Hepatocyte (in vitro differentiated cells): ENCODE data around the gene RNF145. TPM values are rescaled to one million over a fixed set of nuclear protein-coding genes. Genes with fewer than 3 reads are reported as not detected.

Experiments used
- DNase-seq: peaks from one replicate; pipeline ENCODE4 v3.0.0-alpha.2; 2016; ENCODE audit warnings: low spot score
- H2AFZ ChIP-seq: fragments of 200-600 bp; sonication (generic); 2 replicates; pipeline ENCODE4 v1.6.0; 2016; ENCODE audit warnings: antibody characterized with exemption, mild to moderate bottlenecking
- H3K27ac ChIP-seq: fragments of 200-600 bp; sonication (generic); 2 replicates; pipeline ENCODE4 v1.5.1; 2016; ENCODE audit warnings: mild to moderate bottlenecking
- H3K27me3 ChIP-seq: fragments of 200-600 bp; sonication (generic); 2 replicates; pipeline ENCODE4 v1.6.1; 2016
- H3K36me3 ChIP-seq: fragments of 200-600 bp; sonication (generic); replicated peaks from 2 replicates; pipeline ENCODE4 v1.5.1; 2016; ENCODE audit warnings: low read depth; ENCODE audit not compliant: insufficient read depth
- H3K4me1 ChIP-seq: fragments of 200-600 bp; sonication (generic); 2 replicates; pipeline ENCODE4 v1.5.1; 2016; ENCODE audit warnings: mild to moderate bottlenecking, moderate library complexity; ENCODE audit not compliant: insufficient read depth
- H3K4me2 ChIP-seq: fragments of 200-600 bp; sonication (generic); 2 replicates; pipeline ENCODE4 v1.6.0; 2016
- H3K4me3 ChIP-seq: fragments of 200-600 bp; sonication (generic); 2 replicates; pipeline ENCODE4 v1.5.1; 2016; ENCODE audit warnings: mild to moderate bottlenecking
- H3K79me2 ChIP-seq: fragments of 200-600 bp; sonication (generic); 2 replicates; pipeline ENCODE4 v1.6.0; 2017; ENCODE audit warnings: mild to moderate bottlenecking
- H3K9me2 ChIP-seq: fragments of 200-600 bp; sonication (generic); replicated peaks from 2 replicates; pipeline ENCODE4 v1.6.0; 2017; ENCODE audit warnings: mild to moderate bottlenecking; ENCODE audit not compliant: insufficient read depth
- H3K9me3 ChIP-seq: fragments of 200-600 bp; sonication (generic); 2 replicates; pipeline ENCODE4 v1.5.1; 2016; ENCODE audit warnings: low read depth, mild to moderate bottlenecking
- H4K20me1 ChIP-seq: fragments of 200-600 bp; sonication (generic); 2 replicates; pipeline ENCODE4 v1.6.0; 2016; ENCODE audit warnings: mild to moderate bottlenecking; ENCODE audit not compliant: insufficient read depth, poor library complexity, severe bottlenecking
- EZH2 ChIP-seq: fragments of 200-600 bp; sonication (generic); IDR thresholded peaks from 2 replicates; pipeline ENCODE4 v1.6.1; 2016; ENCODE audit warnings: antibody characterized with exemption, mild to moderate bottlenecking, borderline replicate concordance
- EZH2phosphoT487 ChIP-seq: fragments of 200-600 bp; sonication (generic); IDR thresholded peaks from one replicate; pipeline ENCODE4 v1.6.1; 2018; ENCODE audit warnings: antibody characterized with exemption, mild to moderate bottlenecking, low read depth, moderate library complexity; ENCODE audit not compliant: unreplicated experiment, severe bottlenecking
- whole genome bisulfite sequencing: methylation state at CpG from one replicate; pipeline ENCODE4 v1.1.6; 2016; ENCODE audit warnings: low lambda C conversion rate; ENCODE audit errors: missing lambda C conversion rate; 5-methylcytosine and 5-hydroxymethylcytosine counted together
- polyA plus RNA-seq: library from polyadenylated mRNA; unstranded; fragments of >200 nt; fragmentation: Nextera tagmentation; extraction: Ambion mirVana; gene quantifications from 2 replicates; pipeline ENCODE4 v1.2.1, GENCODE V29; 2016
- total RNA-seq: library from RNA; depleted of rRNA; stranded (reverse); fragments of >200 nt; gene quantifications from 2 replicates; pipeline ENCODE4 v1.2.3, GENCODE V29; 2014
- TF ChIP-seq, protein P1 (sequence below): fragments of 200-600 bp; sonication (generic); IDR thresholded peaks from 2 replicates; pipeline ENCODE4 v1.5.1; 2016; ENCODE audit warnings: antibody characterized with exemption, mild to moderate bottlenecking; ENCODE audit not compliant: poor library complexity

The RNF145 gene
- total and polyA plus RNA-seq, 2 experiments from 2014 or later = 13.0 to 37.4 TPM

DNA sequence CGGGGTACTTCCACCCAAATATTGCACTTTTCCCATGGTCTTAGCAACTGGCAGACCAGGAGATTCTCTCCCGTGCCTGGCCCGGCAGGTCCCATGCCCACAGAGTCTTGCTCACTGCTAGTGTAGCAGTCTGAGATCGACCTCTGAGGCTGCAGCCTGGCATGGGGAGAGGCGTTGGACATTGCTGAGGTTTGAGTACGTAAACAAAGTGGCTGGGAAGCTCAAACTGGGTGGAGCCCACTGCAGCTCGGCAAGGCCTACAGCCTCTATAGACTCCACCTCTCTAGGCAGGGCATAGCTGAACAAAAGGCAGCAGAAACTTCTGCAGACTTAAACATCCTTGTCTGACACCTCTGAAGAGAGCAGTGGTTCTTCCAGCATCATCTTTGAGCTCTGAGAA is 69.6 kb downstream of the RNF145 start:
- Histone ChIP-seq H3K9me2 (no peaks in the 10 kb centered on the region), H3K27me3 (no peaks in the 10 kb centered on the region), H3K4me2 (no peak overlapping the region), H3K27ac (no peak overlapping the region), H3K4me1 (no peaks in the 10 kb centered on the region), H3K9me3 (no peaks in the 10 kb centered on the region), H2AFZ (no peak overlapping the region), H3K4me3 (no peak overlapping the region), H3K79me2 (no peaks in the 10 kb centered on the region), H3K36me3 (no peaks in the 10 kb centered on the region), H4K20me1 (no peaks in the 10 kb centered on the region)
- TF ChIP-seq EZH2 = no peak
- TF ChIP-seq, protein P1, sequence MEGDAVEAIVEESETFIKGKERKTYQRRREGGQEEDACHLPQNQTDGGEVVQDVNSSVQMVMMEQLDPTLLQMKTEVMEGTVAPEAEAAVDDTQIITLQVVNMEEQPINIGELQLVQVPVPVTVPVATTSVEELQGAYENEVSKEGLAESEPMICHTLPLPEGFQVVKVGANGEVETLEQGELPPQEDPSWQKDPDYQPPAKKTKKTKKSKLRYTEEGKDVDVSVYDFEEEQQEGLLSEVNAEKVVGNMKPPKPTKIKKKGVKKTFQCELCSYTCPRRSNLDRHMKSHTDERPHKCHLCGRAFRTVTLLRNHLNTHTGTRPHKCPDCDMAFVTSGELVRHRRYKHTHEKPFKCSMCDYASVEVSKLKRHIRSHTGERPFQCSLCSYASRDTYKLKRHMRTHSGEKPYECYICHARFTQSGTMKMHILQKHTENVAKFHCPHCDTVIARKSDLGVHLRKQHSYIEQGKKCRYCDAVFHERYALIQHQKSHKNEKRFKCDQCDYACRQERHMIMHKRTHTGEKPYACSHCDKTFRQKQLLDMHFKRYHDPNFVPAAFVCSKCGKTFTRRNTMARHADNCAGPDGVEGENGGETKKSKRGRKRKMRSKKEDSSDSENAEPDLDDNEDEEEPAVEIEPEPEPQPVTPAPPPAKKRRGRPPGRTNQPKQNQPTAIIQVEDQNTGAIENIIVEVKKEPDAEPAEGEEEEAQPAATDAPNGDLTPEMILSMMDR = no peak
- no peak for TF ChIP-seq EZH2phosphoT487
- no peak for DNase-seq
- 80% methylated on average over 7 of the region's 7 CpGs for WGBS

DNA sequence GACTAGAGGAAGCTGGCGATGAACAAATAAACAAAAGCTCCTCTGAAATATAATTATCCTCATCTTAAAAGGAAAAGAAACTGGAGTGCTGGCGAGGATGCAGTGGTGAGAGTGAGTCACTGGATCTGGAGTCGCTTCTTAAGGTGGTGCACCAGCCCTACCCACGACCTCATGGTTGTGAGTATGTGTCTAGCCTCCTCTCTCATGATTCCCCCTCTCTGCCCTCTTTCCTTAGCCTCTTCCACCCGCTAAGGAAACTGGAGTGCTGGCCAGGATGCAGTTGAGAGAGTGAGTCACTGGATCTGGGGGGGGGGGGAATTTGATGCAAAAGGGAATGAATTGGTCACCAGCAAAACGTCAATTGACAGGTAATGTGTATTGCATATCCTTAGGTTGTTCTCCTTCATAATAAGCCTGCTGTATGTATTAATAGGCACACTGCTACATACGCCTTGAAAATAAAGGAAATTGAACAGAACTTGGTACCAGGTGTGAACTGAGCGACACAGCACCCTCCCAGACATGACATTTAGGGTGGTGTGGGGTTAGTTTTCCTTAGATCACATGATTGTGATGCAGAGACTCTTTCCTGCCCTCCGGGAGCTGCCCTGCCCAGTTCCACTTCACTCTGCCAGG is 73.3 kb downstream of the RNF145 start:
- H3K27me3 ChIP-seq = no peaks in the 10 kb centered on the region
- H3K4me3 ChIP-seq = no peak overlapping the region
- no peak overlapping the region for H3K4me2 ChIP-seq
- peak; percentile 11 for DNase-seq
- H3K9me2 ChIP-seq = no peaks in the 10 kb centered on the region
- H3K36me3 ChIP-seq = no peaks in the 10 kb centered on the region
- WGBS = 68% methylated on average over 9 of the region's 9 CpGs
- H4K20me1 ChIP-seq = no peaks in the 10 kb centered on the region
- no peaks in the 10 kb centered on the region for H3K9me3 ChIP-seq
- H3K4me1 ChIP-seq = peaks cover 4% of the 10 kb centered on the region
- TF ChIP-seq EZH2 (no peak), EZH2phosphoT487 (no peak)
- TF ChIP-seq, protein P1 = no peak
- H3K27ac ChIP-seq = no peak overlapping the region
- no peak overlapping the region for H2AFZ ChIP-seq
- H3K79me2 ChIP-seq = no peaks in the 10 kb centered on the region

DNA sequence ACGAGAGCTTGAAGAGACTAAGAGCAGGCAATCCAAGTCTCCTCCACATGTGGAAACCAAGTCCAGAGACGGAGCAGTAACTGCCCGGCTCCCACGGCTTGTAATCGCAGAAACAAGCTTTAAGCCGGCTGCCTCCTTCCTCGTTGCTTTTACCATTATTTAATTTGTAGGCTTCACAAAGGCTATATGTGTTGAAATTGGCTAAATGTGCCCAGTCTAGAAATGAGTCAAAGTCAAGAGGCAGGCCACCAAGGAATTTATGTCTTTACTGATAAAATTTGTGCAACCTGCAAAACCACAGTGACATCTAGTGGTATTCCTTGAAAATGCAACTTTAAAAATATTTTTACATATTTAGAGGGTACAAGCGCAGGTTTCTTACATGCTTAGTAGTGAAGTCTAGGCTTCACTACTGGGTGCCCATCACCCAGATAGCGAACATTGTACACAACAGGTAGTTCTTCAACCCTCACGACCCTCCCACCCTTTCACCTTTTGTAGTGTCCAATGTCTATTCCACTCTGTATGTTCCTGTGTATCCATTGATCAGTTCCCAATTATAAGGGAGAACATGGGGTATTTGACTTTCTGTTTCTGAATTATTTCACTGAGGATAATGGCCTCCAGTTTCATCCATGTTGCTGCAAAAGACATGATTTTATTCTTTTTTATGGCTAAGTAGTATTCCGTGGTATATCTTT is 76.2 kb downstream of the RNF145 start:
- Histone ChIP-seq H2AFZ (no peak overlapping the region), H3K4me3 (no peak overlapping the region), H3K9me3 (no peaks in the 10 kb centered on the region), H3K36me3 (no peaks in the 10 kb centered on the region), H3K9me2 (no peaks in the 10 kb centered on the region), H3K27me3 (no peaks in the 10 kb centered on the region), H3K27ac (peak overlapping the region; percentile 43), H4K20me1 (no peaks in the 10 kb centered on the region), H3K4me2 (peak overlapping the region; percentile 42), H3K4me1 (peaks cover 7% of the 10 kb centered on the region), H3K79me2 (no peaks in the 10 kb centered on the region)
- WGBS = 47% methylated on average over 11 of the region's 11 CpGs
- DNase-seq = peak; percentile 64
- TF ChIP-seq EZH2 (no peak), EZH2phosphoT487 (no peak)
- TF ChIP-seq, protein P1 = peak; percentile 86
